GM21825 (cell line): ENCODE measurements around the gene DLL4.
"Not testable (repeated sequence)": the region's sequence is repeated elsewhere in the genome, so short reads cannot be mapped to it uniquely, and the experiment has no call there.

ENCODE experiments used
- ATAC-seq: cut with Tn5 transposase; IDR thresholded peaks from one replicate; pipeline ENCODE4 v1.9.1; 2021; ENCODE audit warnings: mild to moderate bottlenecking, moderate library complexity; ENCODE audit not compliant: unreplicated experiment

Gene DLL4

GRCh38 chr15:40957041-40957555 is 28.0 kb downstream of the DLL4 start:
- ATAC-seq = no peak

GRCh38 chr15:40957581-40958051 is 28.5 kb downstream of the DLL4 start:
- no peak for ATAC-seq

GRCh38 chr15:40958146-40958545 is 29.0 kb downstream of the DLL4 start:
- ATAC-seq = no peak

DNA sequence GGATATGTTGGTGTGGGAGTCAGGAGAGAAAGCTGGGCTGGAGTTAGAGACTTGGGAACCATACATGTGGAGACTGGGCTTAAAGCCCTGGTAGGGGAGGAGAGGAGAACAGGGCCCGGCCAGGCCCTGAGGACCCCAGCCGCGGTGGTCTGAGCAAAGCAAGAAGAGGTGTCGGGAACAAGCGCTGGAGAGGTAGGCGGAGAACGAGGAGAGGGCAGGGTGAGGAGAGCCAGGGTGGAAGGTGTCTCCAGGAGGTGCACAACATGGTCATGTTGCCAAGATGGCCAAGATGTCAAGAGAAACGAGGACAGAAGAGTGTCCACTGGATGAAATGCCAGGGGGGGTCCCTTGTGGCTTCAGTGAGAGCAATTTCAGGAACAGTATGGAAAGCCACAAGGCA is 29.6 kb downstream of the DLL4 start:
- no peak for ATAC-seq

- no peak for ATAC-seq
Observed at GRCh38 chr15:40959331-40960141, 30.4 kb downstream of the DLL4 start.

DNA sequence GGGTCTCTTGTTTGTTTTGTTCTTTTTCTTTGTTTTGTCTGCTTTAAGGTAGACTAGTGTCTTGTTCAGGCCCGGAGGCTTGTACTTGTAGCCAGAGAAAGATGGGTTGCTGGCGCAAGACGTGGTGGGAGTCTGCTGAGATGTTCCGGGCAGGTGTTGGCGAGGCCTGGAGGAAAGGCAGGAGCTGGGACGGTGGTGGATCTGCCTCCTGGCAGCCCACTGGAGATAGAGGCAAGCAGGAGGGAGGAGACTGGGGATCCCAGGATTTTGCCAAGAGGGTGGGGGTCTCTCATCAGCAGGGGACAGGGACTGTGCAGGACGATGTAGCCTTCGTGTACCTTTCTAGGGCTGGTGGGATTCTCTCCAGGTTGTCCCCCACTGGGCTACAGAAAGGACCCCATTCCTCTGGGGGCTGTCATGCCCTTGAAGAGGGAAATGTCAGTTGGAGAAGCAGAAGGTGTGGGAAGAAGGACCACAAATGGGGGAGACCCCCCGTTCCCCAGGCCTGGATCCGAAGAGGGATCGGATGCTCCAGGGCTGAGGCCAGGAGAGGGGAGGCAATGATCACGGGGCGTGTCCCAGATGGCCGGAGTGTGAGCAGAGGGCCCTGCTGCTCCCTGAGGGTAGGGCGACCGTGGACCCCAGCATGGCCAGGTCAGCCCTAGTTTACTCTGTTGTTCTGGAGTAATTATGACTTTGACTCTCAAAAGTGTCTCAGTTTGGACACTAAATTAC is 31.2 kb downstream of the DLL4 start:
- ATAC-seq = no peak

- ATAC-seq = no peak
Observed at GRCh38 chr15:40960925-40961324, 31.8 kb downstream of the DLL4 start.

GRCh38 chr15:40961740-40962139 is 32.6 kb downstream of the DLL4 start:
- not testable (repeated sequence) for ATAC-seq

DNA sequence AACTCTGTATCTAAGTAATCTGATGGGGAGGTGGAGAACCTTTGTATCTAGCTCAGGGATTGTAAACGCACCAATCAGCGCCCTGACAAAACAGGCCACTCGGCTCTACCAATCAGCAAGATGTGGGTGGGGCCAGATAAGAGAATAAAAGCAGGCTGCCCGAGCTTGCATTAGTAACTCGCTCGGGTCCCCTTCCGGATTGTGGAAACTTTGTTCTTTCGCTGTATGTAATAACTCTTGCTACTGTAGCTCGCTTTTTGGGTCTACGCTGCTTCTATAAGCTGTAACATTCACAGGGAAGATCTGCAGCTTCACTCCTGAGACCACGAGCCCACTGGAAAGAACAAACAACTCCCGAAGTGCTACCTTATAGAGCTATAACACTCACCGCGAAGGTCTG is 33.2 kb downstream of the DLL4 start:
- ATAC-seq = not testable (repeated sequence)

GRCh38 chr15:40963201-40963600 is 34.1 kb downstream of the DLL4 start:
- ATAC-seq = no peak

DNA sequence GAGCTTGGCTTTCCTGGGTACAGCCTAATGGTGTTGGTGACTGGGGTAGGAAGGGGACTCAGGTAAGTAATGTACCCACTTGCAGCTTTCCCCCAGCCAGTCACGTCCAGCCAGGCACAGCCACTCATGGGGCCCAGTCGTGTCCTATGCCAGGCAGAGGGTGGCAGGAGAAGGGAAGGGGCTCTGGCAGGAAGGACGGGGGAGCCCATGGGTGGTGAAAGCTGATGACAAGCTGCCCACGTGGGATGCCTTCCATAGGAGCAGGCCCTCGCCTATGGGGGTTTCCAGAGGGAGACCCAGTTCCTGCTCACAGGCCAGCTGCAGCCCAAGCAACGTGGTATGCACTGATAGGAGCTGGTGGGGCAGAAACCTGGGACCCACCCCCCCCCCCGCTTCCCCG is 34.9 kb downstream of the DLL4 start:
- no peak for ATAC-seq

- ATAC-seq = no peak
Observed at GRCh38 chr15:40964634-40965033, 35.5 kb downstream of the DLL4 start.

DNA sequence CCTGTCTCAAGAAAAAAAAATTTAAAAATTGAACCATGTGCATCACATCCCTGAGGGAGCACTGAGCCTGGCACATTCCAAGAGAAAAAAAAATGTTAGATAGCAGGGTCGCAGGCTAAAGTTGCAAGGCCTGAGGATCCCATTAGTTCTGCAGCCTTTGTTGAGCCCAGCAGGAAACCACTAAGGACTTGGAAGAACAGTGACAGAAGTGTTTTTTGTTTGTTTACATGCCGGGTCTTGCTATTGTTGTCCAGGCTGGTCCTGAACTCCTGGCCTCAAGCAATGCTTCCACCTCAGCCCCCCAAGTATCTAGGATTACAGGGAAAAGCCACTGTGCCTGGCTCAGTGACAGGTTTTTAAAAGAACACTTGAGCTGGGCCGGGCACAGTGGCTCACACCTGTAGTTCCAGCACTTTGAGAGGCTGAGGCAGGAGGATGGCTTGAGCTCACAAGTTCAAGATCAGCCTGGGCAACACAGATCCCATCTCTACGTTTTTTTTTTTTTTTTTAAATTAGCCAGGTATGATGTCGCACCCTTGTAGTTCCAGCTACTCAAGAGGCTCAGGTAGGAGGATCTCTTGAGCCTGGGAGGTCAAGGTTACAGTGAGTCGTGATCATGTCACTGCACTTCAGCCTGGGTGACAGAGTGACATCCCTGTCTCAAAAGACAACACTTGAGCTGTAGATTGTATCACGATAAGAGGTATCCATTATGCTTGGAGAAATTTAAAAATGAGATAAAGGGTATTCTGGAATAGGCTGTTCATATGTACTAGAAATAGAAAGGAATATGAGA is 39.3 kb downstream of the DLL4 start:
- ATAC-seq = no peak

- no peak for ATAC-seq
Observed at GRCh38 chr15:40969363-40969762, 40.2 kb downstream of the DLL4 start.

- no peak for ATAC-seq
Observed at GRCh38 chr15:40974879-40975278, 45.7 kb downstream of the DLL4 start.

DNA sequence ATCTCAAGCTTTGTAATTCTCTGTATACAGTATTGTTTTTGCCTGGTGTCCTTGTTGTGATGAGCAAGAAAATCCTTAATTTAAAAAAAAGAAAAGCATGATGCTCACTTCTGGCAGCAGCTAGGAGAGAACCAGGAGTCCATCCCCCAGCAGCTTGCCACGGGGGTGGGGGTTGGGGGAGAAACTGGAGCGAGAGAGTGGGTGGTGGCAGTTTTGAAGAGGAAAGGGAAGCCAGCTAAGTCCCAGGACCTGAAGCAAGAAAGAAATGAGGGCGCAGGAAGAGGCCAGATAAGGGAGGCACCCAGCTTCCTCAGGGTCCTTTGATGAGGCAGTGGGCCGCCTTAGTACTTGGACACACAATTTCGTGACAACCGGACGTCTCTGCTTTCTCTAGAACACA is 47.7 kb downstream of the DLL4 start:
- no peak for ATAC-seq

DNA sequence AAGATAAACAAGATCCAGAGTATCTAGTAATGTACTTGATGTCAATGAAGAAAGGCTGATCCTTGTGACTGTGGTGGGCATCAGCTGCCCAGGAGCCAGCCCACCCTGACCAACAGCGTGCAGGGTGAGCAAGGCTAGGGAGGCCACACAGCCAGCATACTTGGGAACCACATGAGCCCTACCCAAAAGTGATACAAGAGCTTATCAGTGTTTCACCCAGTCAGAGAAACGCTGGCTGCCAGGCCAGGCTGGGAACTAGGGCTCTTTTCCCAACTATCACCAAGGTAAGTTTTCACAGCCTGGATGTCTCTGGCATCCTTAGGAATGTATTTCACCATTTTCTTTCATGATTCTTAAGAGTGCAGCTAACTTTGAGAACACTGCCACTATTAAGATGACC is 49.0 kb downstream of the DLL4 start:
- no peak for ATAC-seq

GRCh38 chr15:40978562-40978961 is 49.4 kb downstream of the DLL4 start:
- no peak for ATAC-seq

GRCh38 chr15:40981186-40981585 is 52.0 kb downstream of the DLL4 start:
- no peak for ATAC-seq

- no peak for ATAC-seq
Observed at GRCh38 chr15:40982855-40983254, 53.7 kb downstream of the DLL4 start.

DNA sequence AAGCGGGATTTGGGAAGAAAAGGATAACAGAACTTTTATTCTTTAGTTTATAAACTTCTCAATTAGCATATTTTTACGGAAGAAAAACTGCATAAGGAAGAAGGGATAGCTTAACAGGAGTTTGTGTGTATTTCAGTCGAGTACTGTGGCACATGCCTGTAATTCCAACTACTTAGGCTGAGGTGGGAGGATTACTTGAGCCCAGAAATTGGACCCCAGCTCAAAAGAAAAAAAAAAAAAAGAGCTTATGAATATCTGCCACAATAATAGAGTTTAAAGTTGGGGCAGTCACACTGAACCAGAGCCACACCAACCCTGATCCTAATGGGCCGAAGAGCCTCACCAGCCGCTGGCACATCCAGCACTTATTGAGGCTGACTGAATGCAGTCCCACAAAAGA is 55.3 kb downstream of the DLL4 start:
- ATAC-seq = no peak
